COLO668 (cell line): ENCODE measurements around the gene KRTAP4-16.
"Not testable (repeated sequence)": the region's sequence is repeated elsewhere in the genome, so short reads cannot be mapped to it uniquely, and the experiment has no call there.

Source experiments
- DNase-seq: peaks from one replicate; lab custom pipeline; 2025; ENCODE audit not compliant: unreplicated experiment; lab: John Stamatoyannopoulos, UW

KRTAP4-16 gene

DNA sequence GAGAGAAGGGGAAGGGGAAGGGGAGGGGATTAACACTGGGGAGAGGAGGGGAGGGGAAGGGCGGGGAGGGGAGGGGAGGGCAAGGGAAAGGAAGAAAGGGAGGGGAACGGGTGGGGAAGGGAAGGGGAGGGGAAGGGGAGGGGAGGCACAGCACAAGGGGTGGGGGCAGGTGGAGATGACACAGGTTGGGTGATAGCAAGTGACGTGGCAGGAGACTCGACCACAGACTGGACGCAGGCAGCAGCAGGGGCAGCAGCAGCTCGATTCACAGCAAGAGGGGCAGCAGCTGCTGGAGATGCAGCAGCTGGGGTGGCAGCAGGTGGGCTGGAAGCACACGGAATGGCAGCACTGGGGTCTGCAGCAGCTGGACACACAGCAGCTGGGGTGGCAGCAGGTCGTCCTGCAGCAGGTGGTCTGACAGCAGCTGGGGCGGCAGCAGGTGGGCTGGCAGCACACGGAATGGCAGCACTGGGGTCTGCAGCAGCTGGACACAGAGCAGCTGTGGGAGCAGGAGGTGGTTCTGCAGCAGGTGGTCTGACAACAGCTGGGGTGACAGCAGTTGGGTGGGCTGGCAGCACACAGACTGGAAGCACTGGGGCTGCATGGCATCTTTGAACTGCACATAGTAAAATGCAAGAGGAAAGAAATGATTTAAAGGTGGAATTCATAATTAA is at the start of gene KRTAP4-16:
KRTAP4-16 (minus strand) TSS at position 624 of the 674 bp plus-strand sequence; CDS start at position 624, 0 bp downstream.
- DNase-seq, result no peak

DNA sequence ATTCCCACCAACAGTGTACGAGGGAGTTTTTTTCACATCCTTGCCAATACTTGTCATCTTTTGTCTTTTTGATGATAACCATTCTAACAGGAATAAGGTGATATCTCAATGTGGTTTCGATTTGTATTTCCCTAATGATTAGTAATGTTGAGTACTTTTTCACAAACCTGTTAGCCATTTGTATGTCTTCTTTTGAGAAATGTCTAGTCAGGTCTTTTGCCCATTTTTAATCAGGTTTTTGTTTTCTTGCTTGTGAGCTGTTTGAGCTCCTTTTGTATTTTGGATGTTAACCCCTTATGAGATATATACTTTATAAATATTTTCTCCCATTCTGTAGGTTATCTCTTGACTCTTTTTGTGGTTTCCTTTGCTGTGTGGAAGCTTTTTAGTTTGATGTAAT is 49.5 kb upstream of the KRTAP4-16 start:
- DNase-seq, result no peak

DNA sequence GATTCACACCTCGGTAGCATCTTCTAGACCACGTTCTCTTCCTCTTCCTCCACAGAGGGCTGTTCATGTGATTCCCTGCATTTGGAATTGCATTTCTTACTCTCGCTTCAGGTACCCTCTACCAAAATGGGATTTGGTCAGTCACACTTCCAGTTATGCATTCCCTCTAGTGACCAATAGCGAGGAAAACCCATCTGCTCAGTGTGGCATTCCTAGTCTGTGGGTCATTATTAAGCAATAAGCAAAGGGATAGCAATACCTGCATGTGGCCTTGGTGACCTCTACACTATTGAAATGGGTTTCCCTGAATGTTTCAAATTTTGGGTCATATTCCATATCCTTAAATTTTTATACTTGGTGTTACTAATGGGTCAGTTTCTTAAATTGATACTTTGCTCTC is 48.0 kb upstream of the KRTAP4-16 start:
- DNase-seq, result no peak

DNA sequence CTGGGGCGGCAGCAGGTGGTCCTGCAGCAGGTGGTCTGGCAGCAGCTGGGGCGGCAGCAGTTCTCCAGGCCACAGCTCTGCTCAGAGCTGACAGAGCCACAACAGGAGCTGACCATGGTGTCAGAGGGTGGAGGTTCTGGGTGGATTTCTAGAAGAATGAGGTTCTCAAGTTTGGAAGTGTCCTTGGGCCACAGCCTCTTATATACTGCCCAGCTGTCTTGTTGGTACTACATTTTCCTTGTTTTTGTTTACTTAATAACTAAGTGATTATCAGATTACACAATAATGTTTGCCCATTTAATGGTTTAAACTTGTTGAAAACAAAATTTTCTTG is 47.6 kb upstream of the KRTAP4-16 start, which contains the start of gene KRTAP4-5:
KRTAP4-5 (minus strand) TSS at position 174 of the 334 bp plus-strand sequence; CDS start at position 116, 58 bp downstream.
- no peak for DNase-seq

DNA sequence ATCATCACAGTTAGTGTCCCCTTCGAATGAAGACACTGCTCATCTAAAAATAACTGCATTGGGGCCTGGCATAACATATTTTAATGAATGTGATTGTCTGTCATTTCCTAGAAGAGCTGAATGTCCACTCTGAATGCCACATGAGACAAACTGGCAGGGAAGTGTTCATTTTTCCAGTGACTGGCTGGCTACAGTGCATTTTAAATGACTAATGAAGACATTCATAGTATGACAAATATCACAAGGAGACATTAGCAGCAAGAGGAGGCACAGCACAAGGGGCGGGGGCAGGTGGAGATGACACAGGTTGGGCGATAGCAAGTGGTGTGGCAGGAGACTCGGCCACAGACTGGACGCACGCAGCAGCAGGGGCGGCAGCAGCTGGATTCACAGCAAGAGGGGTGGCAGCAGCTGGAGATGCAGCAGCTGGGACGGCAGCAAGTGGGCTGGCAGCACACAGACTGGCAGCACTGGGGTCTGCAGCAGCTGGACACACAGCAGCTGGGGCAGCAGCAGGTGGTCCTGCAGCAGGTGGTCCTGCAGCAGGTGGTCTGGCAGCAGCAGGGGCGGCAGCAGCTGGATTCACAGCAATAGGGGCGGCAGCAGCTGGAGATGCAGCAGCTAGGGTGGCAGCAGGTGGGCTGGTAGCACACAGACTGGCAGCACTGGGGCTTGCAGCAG is 47.1 kb upstream of the KRTAP4-16 start:
- DNase-seq, result not testable (repeated sequence)

DNA sequence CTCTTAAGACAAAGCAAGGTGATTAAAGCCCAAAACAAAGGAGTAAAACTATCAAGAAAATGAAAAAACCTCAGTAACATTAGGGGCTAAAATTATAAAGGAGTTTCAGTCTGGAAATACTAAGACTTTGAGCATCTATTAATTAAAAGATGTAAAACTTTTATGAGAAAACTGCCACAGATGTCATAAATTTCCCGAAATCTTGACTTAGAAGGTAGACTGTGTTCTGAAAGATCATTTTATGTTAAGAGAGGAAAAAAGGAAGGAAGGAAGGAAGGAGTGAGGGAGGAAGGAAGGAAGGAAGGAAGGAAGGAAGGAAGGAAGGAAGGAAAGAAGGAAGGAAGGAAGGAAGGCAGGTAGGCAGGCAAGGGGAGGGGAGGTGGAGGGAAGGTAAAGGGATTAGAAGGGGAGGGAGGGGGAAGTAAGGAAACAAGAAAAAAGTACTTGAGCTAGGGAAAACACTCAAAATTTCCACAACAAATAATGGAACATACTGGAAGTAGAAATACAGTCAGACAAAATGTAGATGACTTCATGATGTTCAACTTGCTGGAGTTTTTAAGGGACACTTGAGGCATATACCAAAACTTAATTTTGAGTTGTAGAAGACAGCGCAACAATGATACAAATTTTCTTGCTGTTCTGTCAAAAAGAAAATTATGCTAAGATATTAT is 45.7 kb upstream of the KRTAP4-16 start:
- DNase-seq, result no peak

DNA sequence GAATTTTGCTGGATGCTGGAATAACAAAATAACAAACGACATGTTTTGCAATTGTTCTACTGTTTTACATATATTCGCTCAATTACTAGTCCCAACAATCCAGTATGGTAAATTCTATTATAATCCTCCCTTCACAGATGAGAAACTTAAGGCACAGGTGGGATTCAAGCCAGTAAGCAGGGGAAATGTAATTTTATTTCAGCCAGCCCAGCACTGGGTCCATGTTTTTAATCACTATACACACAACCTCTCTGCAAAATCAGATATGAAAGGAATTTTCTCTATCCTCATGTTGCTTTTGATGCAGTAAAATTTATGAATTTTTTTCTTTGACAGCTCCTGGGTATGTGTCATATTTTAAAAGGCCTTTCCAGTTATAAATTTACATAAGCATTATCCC is 43.3 kb upstream of the KRTAP4-16 start:
- no peak for DNase-seq

DNA sequence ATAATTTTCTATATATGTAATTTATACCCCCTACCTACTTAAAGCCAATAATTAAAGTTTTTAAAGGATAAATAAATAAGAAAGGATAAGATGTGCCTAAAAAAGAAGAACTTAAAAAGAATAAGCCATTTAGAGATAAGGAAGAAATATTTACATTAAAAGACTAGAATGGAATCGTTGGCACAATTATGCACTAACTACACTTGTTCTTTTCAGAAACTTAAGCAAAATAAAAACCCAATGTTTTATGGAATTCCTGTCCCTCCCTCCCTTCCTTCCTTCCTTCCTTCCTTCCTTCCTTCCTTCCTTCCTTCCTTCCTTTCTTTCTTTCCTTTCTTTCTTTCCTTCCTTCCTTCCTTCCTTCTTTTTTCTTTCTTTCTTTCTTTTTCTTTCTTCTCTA is 42.8 kb upstream of the KRTAP4-16 start:
- DNase-seq, result no peak

DNA sequence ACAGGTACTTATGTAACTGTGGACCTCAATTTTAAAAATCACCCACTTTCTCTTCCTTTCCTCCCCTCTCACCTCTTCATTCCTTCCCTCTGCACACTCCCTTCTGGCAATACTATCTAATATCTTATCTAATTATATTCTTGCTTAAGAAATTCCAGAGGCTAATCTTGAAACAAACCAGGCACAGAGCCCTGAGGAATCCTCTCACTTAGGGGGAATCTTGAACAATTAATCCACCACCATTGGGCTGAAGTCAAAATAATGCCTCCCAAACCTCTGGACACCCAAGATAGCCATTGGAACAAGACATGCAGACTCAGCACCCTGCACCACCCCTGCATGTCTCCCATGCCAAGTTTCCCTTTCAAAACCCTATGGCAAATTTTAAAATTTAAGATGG is 39.4 kb upstream of the KRTAP4-16 start:
- DNase-seq, result no peak

DNA sequence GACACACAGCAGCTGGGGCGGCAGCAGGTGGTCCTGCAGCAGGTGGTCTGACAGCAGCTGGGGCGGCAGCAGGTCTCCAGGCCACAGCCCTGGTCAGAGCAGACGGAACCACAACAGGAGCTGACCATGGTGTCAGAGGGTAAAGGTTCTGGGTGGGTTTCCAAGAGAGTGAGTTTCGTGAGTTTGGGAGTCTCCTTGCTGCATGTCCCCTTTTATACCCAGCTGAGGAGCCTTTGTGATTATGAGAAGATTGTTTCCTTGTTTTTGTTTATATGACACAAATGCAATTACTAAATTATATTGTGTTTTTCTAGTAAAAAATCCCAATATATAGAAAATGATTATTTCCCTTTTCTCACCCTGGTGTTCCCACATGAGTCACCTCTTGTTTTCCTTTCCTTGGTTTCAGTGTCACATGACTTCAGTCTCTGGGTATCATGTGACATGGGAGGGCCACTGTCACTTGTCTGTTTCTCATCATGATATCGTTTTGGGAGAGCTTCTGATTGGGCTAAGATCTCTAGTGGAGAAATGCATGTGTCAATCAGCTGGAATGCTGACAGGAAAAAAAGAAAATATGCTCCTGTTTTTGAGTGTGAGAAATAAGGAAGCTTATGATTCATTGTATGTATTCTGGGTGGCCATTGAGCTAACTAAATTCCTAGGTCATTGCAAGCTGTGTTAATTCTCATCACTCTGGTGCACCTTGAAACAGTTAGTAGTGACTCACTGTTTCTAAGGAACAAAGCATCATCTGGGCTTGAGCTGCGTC is 38.5 kb upstream of the KRTAP4-16 start, which contains the start of gene KRTAP4-6:
KRTAP4-6 (minus strand) TSS at position 185 of the 772 bp plus-strand sequence; CDS start at position 128, 57 bp downstream.
- no peak for DNase-seq

DNA sequence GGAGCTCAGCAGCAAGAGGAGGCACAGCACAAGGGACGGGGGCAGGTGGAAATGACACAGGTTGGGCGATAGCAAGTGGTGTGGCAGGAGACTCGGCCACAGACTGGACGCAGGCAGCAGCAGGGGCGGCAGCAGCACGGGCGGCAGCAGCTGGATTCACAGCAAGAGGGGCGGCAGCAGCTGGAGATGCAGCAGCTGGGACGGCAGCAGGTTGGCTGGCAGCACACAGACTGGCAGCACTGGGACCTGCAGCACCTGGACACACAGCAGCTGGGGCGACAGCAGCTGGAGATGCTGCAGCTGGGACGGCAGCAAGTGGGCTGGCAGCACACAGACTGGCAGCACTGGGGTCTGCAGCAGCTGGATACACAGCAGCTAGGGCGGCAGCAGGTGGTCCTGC is 37.9 kb upstream of the KRTAP4-16 start:
- DNase-seq, result not testable (repeated sequence)

DNA sequence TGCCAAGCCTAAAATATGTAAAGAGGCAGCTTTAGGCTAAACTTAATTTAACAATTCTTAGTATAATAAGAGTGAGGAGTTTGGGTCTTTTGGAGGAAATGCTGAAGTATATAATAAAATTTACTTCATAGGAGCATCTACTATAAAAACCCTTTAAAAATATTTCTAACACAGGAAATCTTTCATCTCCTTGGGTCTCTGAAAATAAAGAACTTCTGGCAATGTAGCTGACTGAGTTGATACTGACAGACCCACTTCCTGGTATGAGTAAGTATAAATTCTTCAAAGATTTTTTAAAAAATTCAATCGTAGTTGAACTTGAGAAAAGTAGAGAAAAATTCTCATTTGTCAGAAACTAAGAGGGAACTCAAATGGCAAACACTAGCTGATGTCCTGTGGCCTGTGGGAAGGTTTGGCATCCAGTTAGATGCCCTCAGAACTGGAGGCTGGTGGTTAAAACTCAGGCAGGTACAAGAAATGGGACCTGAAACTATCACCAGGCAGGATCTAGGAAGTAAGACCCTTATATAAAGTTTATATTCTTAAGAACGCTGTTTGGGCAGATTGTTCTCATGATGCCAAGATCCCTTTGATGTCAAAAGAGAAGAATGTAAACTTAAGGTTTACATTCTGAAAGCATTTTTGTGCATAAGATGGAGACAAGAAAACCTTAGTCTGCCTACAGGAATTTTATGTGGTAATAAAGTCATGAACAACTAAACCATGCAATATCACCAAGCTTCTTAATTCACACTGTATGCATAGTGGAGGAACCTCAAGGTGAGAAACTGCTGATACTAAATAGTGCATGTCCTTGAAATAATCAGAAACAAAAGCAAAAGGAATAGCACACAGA is 32.1 kb upstream of the KRTAP4-16 start:
- no peak for DNase-seq

DNA sequence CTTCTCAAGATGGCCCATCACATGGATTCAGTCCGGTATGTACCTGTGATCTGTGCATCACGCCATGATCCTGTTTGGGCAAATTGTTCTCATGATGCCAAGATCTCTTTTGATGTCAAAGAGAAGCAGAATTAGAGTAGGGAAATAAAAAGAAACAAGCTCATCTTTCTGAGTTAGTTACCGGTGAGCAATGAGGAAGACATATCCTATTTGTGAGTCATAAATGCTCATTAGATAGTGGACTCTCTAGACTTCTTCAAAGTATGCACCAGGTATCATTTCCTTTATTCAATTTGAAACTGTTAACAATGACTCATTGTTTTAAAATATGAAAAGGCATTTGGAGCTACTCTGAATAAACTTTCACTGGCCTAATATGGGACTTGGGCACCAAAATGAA is 30.0 kb upstream of the KRTAP4-16 start:
- no peak for DNase-seq

DNA sequence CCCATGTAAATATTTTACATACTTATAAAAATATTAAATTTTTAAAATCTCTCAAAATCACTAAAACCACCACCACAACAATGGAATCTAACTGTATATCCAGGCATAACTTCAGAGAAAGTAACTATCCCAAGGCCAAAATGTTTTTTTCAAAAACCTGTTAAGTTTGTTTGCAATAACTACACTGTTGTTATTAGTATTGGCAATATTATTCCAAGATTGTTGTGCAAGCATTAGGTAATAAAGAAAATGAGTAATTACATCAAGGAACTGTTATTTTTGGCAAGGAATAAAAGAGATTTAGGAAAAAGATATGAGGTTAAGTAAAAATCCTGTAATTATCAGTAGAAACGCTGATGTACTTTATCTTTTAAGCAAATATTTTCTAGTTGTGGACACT is 25.4 kb upstream of the KRTAP4-16 start:
- no peak for DNase-seq

DNA sequence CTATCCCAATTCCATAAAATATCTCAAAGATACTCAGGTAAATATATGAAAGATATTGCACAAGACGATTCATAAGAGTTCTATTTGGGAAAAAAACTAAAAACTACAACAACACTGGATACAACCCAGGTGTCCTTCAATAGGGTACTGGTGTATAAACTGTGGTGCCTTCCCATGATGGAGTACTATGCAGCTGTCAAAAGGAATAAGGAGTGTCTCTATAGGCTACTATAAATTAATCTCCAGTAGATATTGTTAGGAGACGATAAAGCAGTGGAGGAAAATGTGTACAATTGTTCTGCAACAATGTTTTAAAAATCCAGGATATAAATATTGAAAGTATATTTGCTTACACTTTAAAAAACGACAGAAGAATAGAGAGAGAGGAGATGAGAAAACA is 24.4 kb upstream of the KRTAP4-16 start:
- DNase-seq, result no peak

DNA sequence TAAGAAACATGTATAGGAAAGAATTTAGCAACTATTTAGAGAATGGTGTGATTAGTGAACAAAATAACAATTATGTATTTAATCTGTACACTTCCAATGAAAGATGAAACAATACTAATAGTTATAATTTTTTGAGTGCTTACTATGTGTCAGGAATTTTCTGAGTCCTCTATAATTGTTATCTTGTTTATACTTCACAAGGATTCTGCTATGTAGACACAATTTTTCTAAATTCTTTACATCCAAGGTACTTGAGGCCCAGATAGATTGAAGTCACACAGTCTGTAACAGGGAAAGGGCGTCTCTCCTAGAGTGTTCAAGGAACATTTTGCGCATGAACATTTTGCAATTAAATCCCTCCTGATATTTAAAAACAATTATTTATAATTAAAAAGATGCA is 23.1 kb upstream of the KRTAP4-16 start:
- DNase-seq, result no peak

DNA sequence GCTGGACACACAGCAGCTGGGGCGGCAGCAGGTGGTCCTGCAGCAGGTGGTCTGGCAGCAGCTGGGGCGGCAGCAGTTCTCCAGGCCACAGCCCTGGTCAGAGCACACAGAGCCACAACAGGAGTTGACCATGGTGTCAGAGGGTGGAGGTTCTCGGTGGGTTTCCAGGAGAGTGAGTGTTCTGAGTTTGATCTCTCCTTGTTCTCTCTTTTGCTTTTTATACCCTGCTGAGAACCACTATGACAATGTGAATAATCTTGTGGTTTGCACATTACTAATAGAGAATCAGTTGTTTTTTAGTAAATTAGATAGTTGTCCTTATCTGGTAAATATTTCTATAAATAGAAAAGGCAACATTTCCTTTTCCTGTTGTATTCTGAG is 22.0 kb upstream of the KRTAP4-16 start, which contains the start of gene KRTAP4-12:
KRTAP4-12 (minus strand) TSS at position 192 of the 381 bp plus-strand sequence; CDS start at position 132, 60 bp downstream.
- DNase-seq, result not testable (repeated sequence)

DNA sequence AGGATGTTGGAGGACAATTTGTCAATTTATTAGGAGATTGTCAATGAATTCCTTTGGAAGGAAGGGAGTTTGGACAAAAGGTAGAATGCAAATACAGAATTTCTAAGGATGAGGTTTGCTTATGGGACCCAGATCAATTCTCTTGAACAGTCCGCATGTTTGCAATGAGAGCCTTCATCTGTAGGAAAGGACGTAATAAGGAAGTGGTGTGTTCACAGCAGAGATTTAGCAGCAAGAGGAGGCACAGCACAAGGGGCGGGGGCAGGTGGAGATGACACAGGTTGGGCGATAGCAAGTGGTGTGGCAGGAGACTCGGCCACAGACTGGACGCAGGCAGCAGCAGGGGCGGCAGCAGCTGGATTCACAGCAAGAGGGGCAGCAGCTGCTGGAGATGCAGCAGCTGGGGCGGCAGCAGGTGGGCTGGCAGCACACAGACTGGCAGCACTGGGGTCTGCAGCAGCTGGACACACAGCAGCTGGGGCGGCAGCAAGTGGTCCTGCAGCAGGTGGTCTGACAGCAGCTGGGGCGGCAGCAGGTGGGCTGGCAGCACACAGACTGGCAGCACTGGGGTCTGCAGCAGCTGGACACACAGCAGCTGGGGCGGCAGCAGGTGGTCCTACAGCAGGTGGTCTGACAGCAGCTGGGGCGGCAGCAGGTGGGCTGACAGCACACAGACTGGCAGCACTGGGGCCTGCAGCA is 21.4 kb upstream of the KRTAP4-16 start:
- not testable (repeated sequence) for DNase-seq

DNA sequence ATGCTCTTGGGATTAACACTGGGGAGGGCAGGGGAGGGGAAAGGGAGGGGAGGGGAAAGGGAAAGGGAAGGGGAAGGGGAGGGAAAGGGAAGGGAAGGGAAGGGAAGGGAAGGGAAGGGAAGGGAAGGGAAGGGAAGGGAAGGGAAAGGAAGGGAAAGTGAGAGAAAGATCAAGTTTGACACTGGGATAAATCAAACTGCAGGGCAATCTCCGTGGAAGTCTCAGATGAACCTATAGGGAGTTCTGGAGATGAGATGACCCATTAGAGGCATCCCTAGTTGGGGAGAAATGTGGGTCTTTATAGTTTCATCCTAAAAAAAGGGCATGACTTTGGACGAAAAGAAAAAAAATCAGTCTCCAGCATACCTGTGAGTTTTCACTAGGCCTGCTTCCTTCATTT is 19.7 kb upstream of the KRTAP4-16 start:
- no peak for DNase-seq
